Activated T-helper 1 cell treated with anti-CD3 and anti-CD28 coated beads, Interleukin-12 subunit alpha, Interleukin-12 subunit beta, Interleukin-2, Interleukin-4 antibody, amounts not matched to agents 30 ng/mL and 10 ng/mL and 1 ng/mL, durations not matched to agents 14 hours and 24 hours and 36 hours (primary cell): Measurements from ENCODE around the gene GFPT1. TPM values are rescaled to one million over a fixed set of nuclear protein-coding genes. Genes with fewer than 3 reads are reported as not detected.

Experiments used
- DNase-seq: peaks from one replicate; pipeline ENCODE4 v3.0.0; 2021; ENCODE audit warnings: low spot score
- H3K27ac Mint-ChIP-seq: one replicate; pipeline ENCODE4 v1.8.0; 2021; ENCODE audit warnings: mild to moderate bottlenecking, mixed read lengths
- H3K27me3 Mint-ChIP-seq: one replicate; pipeline ENCODE4 v1.8.0; 2022; ENCODE audit warnings: mild to moderate bottlenecking, moderate library complexity, mixed read lengths; ENCODE audit not compliant: insufficient read depth
- H3K36me3 Mint-ChIP-seq: one replicate; pipeline ENCODE4 v1.8.0; 2021; ENCODE audit warnings: low read depth, mixed read lengths
- H3K4me1 Mint-ChIP-seq: one replicate; pipeline ENCODE4 v1.8.0; 2021; ENCODE audit warnings: low read depth, mixed read lengths
- H3K4me3 Mint-ChIP-seq: one replicate; pipeline ENCODE4 v1.8.0; 2021; ENCODE audit warnings: mild to moderate bottlenecking, moderate library complexity, mixed read lengths
- H3K9me3 Mint-ChIP-seq: one replicate; pipeline ENCODE4 v1.8.0; 2021; ENCODE audit warnings: mixed read lengths
- intact Hi-C: fragments of 100-400 bp; cut with micrococcal nuclease; formaldehyde crosslinking; loops from one replicate; pipeline ENCODE4 v1.15.1; 2024
- total RNA-seq: library from RNA; stranded (reverse); gene quantifications from 2 replicates; pipeline ENCODE4 v1.2.3, GENCODE V29; 2022

Gene GFPT1
- total RNA-seq, 1 donor from 2014 or later, result 47.3 TPM

DNA sequence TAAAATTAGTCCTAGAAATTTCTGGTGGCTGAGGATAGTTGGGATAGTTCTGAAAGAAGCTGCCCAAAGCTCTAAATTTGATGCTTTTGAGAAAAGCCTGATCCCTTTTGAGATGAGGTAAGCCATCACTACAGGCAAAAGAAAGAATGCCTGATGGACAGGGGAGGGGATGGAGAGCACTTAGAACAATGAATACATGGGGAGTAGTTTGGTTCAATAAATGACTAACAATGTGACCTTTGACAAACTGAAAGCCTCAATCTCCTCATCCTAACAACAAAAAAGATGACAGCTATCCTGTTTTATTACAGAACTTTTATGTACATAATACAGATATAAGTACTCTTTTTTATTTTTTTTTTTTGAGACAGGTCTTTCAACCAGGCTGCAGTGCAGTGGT lies 42.7 kb downstream of the GFPT1 start:
- no peak for DNase-seq
- H3K27ac Mint-ChIP-seq, result no peak overlapping the region
- peaks cover 11% of the 10 kb centered on the region for H3K4me1 Mint-ChIP-seq
- intact Hi-C loops, result no loop called here
- H3K9me3 Mint-ChIP-seq, result no peaks in the 10 kb centered on the region
- H3K27me3 Mint-ChIP-seq, result no peaks in the 10 kb centered on the region
- peaks cover 46% of the 10 kb centered on the region for H3K36me3 Mint-ChIP-seq
- no peak overlapping the region for H3K4me3 Mint-ChIP-seq

- DNase-seq, result no peak
- H3K9me3 Mint-ChIP-seq, result no peaks in the 10 kb centered on the region
- H3K4me1 Mint-ChIP-seq, result peaks cover 4% of the 10 kb centered on the region
- intact Hi-C loops, result no loop called here
- no peaks in the 10 kb centered on the region for H3K27me3 Mint-ChIP-seq
- H3K36me3 Mint-ChIP-seq, result peaks cover 38% of the 10 kb centered on the region
- no peak overlapping the region for H3K27ac Mint-ChIP-seq
- H3K4me3 Mint-ChIP-seq, result no peak overlapping the region
These were observed 46.8 kb downstream of the GFPT1 start for GRCh38 chr2:69340101-69340775.

DNA sequence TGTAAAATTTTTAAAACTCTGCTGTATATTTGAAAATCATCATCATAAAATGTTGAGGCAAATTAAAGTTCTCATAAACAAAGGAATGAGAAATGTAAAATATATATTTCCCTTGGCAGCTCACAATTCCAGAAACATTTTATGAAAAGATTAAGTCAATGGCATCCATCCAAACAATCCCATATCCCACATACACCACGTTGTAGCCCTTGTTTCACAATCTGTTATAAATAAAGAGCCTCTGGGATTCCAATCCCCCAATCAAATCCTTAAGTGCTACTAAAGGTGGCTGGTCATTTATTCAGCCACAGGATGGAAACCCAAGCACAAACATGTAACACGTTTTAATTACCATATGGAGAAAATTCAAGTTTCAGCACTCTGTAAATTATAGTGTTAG lies 51.7 kb downstream of the GFPT1 start:
- Mint-ChIP-seq H3K4me3 (no peak overlapping the region), H3K27me3 (no peaks in the 10 kb centered on the region), H3K4me1 (no peaks in the 10 kb centered on the region), H3K27ac (no peak overlapping the region), H3K9me3 (no peaks in the 10 kb centered on the region), H3K36me3 (peaks cover 32% of the 10 kb centered on the region)
- intact Hi-C loops, result no loop called here
- no peak for DNase-seq

GRCh38 chr2:69333352-69333751 lies 53.7 kb downstream of the GFPT1 start:
- H3K27ac Mint-ChIP-seq, result no peak overlapping the region
- no peaks in the 10 kb centered on the region for H3K27me3 Mint-ChIP-seq
- no peak for DNase-seq
- H3K4me1 Mint-ChIP-seq, result no peaks in the 10 kb centered on the region
- no peak overlapping the region for H3K4me3 Mint-ChIP-seq
- H3K36me3 Mint-ChIP-seq, result peaks cover 41% of the 10 kb centered on the region
- intact Hi-C loops, result no loop called here
- H3K9me3 Mint-ChIP-seq, result no peaks in the 10 kb centered on the region

GRCh38 chr2:69330781-69331180 lies 56.2 kb downstream of the GFPT1 start:
- H3K36me3 Mint-ChIP-seq, result peaks cover 49% of the 10 kb centered on the region
- no peaks in the 10 kb centered on the region for H3K27me3 Mint-ChIP-seq
- H3K4me3 Mint-ChIP-seq, result no peak overlapping the region
- H3K9me3 Mint-ChIP-seq, result no peaks in the 10 kb centered on the region
- intact Hi-C loops, result no loop called here
- H3K27ac Mint-ChIP-seq, result no peak overlapping the region
- no peak for DNase-seq
- H3K4me1 Mint-ChIP-seq, result no peaks in the 10 kb centered on the region

DNA sequence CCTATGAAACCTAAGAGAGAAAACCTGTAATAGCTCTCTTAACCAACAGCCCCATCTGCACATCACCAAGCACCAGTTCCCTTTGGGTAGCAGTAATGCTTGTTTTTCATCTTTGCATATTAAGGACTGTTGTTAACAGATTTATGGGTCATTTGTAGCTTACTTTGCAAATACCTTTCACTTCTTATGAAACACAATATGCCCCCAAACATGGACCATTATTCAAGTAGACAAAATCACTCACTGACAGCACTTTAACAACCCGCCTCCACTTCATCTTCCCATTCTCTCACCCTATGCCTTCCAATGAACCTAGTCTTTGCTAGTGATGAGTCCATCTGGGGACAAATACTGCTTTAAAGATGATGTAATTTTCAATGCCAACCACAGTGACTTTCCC lies 64.4 kb downstream of the GFPT1 start:
- Mint-ChIP-seq H3K27me3 (no peaks in the 10 kb centered on the region), H3K27ac (no peak overlapping the region), H3K4me1 (no peaks in the 10 kb centered on the region), H3K4me3 (no peak overlapping the region), H3K9me3 (no peaks in the 10 kb centered on the region), H3K36me3 (peaks cover 44% of the 10 kb centered on the region)
- intact Hi-C loops, result no loop called here
- no peak for DNase-seq

DNA sequence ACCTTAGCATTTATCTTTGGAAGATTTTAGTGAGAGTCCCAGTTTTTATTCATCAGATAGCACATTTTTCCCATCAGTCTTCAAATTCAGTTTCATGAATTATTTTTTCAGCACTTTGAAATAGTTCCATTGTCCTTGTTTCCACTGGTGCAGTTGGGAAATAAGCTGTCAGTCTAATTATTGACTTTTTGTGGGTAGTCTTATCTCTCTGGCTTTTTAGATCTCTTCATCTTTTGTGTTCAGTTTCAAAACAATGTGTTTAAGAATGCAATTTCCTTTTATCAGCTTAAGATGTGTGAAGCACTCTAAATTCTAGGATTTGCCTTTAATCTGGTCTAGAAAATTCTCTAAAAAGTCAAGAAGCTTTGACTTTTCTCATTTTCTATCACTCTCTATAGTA lies 70.5 kb downstream of the GFPT1 start:
- peaks cover 8% of the 10 kb centered on the region for H3K9me3 Mint-ChIP-seq
- H3K27me3 Mint-ChIP-seq, result no peaks in the 10 kb centered on the region
- no peak overlapping the region for H3K27ac Mint-ChIP-seq
- H3K4me1 Mint-ChIP-seq, result peaks cover 7% of the 10 kb centered on the region
- intact Hi-C loops, result no loop called here
- H3K36me3 Mint-ChIP-seq, result peaks cover 26% of the 10 kb centered on the region
- no peak for DNase-seq
- H3K4me3 Mint-ChIP-seq, result no peak overlapping the region

DNA sequence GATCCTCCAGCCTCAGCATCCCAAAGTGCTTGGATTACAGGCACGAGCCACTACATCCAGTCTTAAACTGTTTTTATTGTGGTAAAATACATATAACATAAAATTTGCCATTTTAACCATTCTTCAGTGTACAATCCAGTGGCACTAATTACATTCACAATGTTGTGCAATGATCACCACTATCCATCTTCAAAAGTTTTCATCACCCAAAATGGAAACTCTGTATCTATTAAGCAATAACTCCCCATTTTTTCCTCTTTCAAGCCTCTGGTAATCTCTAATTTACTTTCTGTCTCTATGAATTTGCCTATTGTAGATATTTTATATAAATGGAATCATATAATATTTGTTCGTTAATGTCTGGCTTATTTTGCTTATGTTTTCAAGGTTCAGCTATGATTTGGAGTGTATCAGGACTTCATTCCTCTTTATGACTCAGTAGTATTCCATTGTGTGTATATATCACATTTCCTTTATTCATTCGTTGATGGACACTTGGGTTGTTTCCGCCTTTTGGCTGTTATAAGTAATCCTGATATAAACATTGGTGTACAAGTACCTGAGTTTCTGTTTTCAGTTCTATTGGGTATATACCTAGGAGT lies 71.8 kb downstream of the GFPT1 start:
- Mint-ChIP-seq H3K9me3 (peaks cover 8% of the 10 kb centered on the region), H3K4me3 (no peak overlapping the region), H3K4me1 (peaks cover 7% of the 10 kb centered on the region), H3K27ac (no peak overlapping the region), H3K27me3 (no peaks in the 10 kb centered on the region), H3K36me3 (peaks cover 22% of the 10 kb centered on the region)
- DNase-seq, result no peak
- intact Hi-C loops, result no loop called here

- intact Hi-C loops, result no loop called here
- no peak for DNase-seq
- peaks cover 3% of the 10 kb centered on the region for H3K36me3 Mint-ChIP-seq
- peaks cover 16% of the 10 kb centered on the region for H3K4me1 Mint-ChIP-seq
- H3K27me3 Mint-ChIP-seq, result peaks cover 18% of the 10 kb centered on the region
- H3K4me3 Mint-ChIP-seq, result no peak overlapping the region
- H3K9me3 Mint-ChIP-seq, result peaks cover 4% of the 10 kb centered on the region
- no peak overlapping the region for H3K27ac Mint-ChIP-seq
These were observed 76.0 kb downstream of the GFPT1 start for GRCh38 chr2:69311024-69311416.

GRCh38 chr2:69310111-69311023 lies 76.7 kb downstream of the GFPT1 start:
- DNase-seq, result no peak
- intact Hi-C loops, result no loop called here
- Mint-ChIP-seq H3K4me1 (peaks cover 14% of the 10 kb centered on the region), H3K27ac (no peak overlapping the region), H3K9me3 (peaks cover 4% of the 10 kb centered on the region), H3K36me3 (peaks cover 3% of the 10 kb centered on the region), H3K4me3 (no peak overlapping the region), H3K27me3 (peaks cover 24% of the 10 kb centered on the region)

- peaks cover 28% of the 10 kb centered on the region for H3K27me3 Mint-ChIP-seq
- H3K9me3 Mint-ChIP-seq, result peaks cover 4% of the 10 kb centered on the region
- intact Hi-C loops, result no loop called here
- H3K4me1 Mint-ChIP-seq, result peaks cover 10% of the 10 kb centered on the region
- no peak overlapping the region for H3K4me3 Mint-ChIP-seq
- DNase-seq, result no peak
- H3K36me3 Mint-ChIP-seq, result peaks cover 3% of the 10 kb centered on the region
- peak overlapping the region; percentile 29 for H3K27ac Mint-ChIP-seq
These were observed 77.5 kb downstream of the GFPT1 start for GRCh38 chr2:69309351-69310110.

DNA sequence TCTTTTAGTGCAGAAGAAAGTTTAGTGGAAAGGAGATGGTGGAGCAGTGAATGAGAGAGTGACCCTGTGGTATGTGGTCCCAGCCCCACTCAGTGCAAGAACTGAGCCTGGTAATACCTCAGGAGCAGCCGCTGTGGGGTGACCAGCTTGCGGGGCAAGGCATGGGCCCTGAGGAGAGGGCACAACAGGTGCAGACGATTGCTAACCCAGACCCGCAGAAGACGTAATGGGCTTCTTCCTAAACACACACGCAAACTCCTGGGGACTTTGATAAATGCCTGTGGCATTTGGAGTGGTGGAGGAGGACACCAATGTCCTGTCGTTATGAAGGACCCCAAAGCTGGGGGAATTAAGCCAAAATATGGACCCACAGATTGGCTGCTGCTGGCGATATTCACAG lies 78.7 kb downstream of the GFPT1 start:
- intact Hi-C loops, result no loop called here
- Mint-ChIP-seq H3K4me3 (no peak overlapping the region), H3K27ac (no peak overlapping the region), H3K4me1 (peaks cover 10% of the 10 kb centered on the region), H3K36me3 (peaks cover 1% of the 10 kb centered on the region), H3K27me3 (peaks cover 36% of the 10 kb centered on the region), H3K9me3 (peaks cover 7% of the 10 kb centered on the region)
- no peak for DNase-seq
